HEK293T (cell line): ENCODE results near the gene CAPN6.

Source experiments
- CTCF ChIA-PET: fragments of 350-600 bp; formaldehyde crosslinking; extraction: SDS; loops from one replicate; lab custom pipeline; 2021; ENCODE audit warnings: antibody characterized with exemption, inconsistent platforms; lab: Yijun Ruan, JAX
- POLR2A ChIA-PET: fragments of 350-600 bp; formaldehyde crosslinking; extraction: SDS; loops from one replicate; lab custom pipeline; 2020; ENCODE audit warnings: antibody characterized with exemption, inconsistent platforms; lab: Yijun Ruan, JAX
- DNase-seq: peaks from one replicate; pipeline ENCODE4 v3.0.0; 2012; ENCODE audit warnings: mixed read lengths; ENCODE audit errors: extremely low spot score
- ARNT ChIP-seq: fragments of 450-650 bp; IDR thresholded peaks from 2 replicates; pipeline ENCODE4 v1.6.1; 2017; ENCODE audit warnings: mild to moderate bottlenecking
- BHLHE40 ChIP-seq: fragments of 450-650 bp; IDR thresholded peaks from 2 replicates; pipeline ENCODE4 v1.6.1; 2016; ENCODE audit warnings: mild to moderate bottlenecking, moderate library complexity, borderline replicate concordance
- CTBP1 ChIP-seq: fragments of 450-650 bp; IDR thresholded peaks from 2 replicates; pipeline ENCODE4 v1.6.1; 2016; ENCODE audit warnings: borderline replicate concordance
- ELF4 ChIP-seq: fragments of 450-650 bp; IDR thresholded peaks from 2 replicates; pipeline ENCODE4 v1.6.1; 2017; ENCODE audit warnings: antibody characterized with exemption
- FOXA1 ChIP-seq: fragments of 450-650 bp; IDR thresholded peaks from 2 replicates; pipeline ENCODE4 v1.6.1; 2016; ENCODE audit warnings: mild to moderate bottlenecking
- FOXK2 ChIP-seq: fragments of 450-650 bp; IDR thresholded peaks from 2 replicates; pipeline ENCODE4 v1.6.1; 2016; ENCODE audit warnings: mild to moderate bottlenecking
- FOXM1 ChIP-seq: fragments of 450-650 bp; IDR thresholded peaks from 2 replicates; pipeline ENCODE4 v1.6.1; 2017; ENCODE audit warnings: mild to moderate bottlenecking, borderline replicate concordance
- HDGF ChIP-seq: fragments of 450-650 bp; IDR thresholded peaks from 2 replicates; pipeline ENCODE4 v1.6.1; 2017; ENCODE audit warnings: antibody characterized with exemption, borderline replicate concordance
- L3MBTL2 ChIP-seq: fragments of 450-650 bp; conservative IDR thresholded peaks from 2 replicates; pipeline ENCODE4 v1.6.1; 2016; ENCODE audit warnings: mild to moderate bottlenecking
- LEF1 ChIP-seq: fragments of 450-650 bp; IDR thresholded peaks from 2 replicates; pipeline ENCODE4 v1.6.1; 2017; ENCODE audit warnings: mild to moderate bottlenecking, borderline replicate concordance
- NFRKB ChIP-seq: fragments of 450-650 bp; IDR thresholded peaks from 2 replicates; pipeline ENCODE4 v1.6.1; 2016; ENCODE audit warnings: mild to moderate bottlenecking, moderate library complexity
- PKNOX1 ChIP-seq: fragments of 450-650 bp; IDR thresholded peaks from 2 replicates; pipeline ENCODE4 v1.6.1; 2016
- SP1 ChIP-seq: fragments of 450-650 bp; IDR thresholded peaks from 2 replicates; pipeline ENCODE4 v1.6.1; 2017
- SUZ12 ChIP-seq: fragments of 450-650 bp; IDR thresholded peaks from 2 replicates; pipeline ENCODE4 v1.6.1; 2016; ENCODE audit warnings: mild to moderate bottlenecking
- TARDBP ChIP-seq: fragments of 450-650 bp; IDR thresholded peaks from 2 replicates; pipeline ENCODE4 v1.6.1; 2016
- ZNF384 ChIP-seq: fragments of 450-650 bp; IDR thresholded peaks from 2 replicates; pipeline ENCODE4 v1.6.1; 2016

CAPN6 gene

GRCh38 chrX:111288841-111289240, 18.6 kb upstream of the CAPN6 start:
- DNase-seq = no peak
- TF ChIP-seq CTBP1 (no peak), LEF1 (no peak), ARNT (no peak), PKNOX1 (no peak), HDGF (no peak), FOXA1 (no peak), TARDBP (no peak), SP1 (no peak), ELF4 (no peak)
- POLR2A ChIA-PET = no interaction called here
- CTCF ChIA-PET = no interaction called here

- no peak for TF ChIP-seq PKNOX1
- no peak for TF ChIP-seq L3MBTL2
- no peak for TF ChIP-seq SP1
- no peak for TF ChIP-seq NFRKB
- TF ChIP-seq LEF1 = no peak
- TF ChIP-seq ARNT = no peak
- TF ChIP-seq CTBP1 = no peak
- no peak for TF ChIP-seq FOXM1
- TF ChIP-seq ZNF384 = no peak
- no peak for TF ChIP-seq SUZ12
- TF ChIP-seq FOXA1 = no peak
- no peak for TF ChIP-seq FOXK2
- TF ChIP-seq TARDBP = no peak
- TF ChIP-seq ELF4 = no peak
- no peak for TF ChIP-seq HDGF
- TF ChIP-seq BHLHE40 = no peak
- POLR2A ChIA-PET = no interaction called here
- DNase-seq = no peak
- CTCF ChIA-PET = interaction anchor here (0.7 kb wide), 1 partner anchor 594 kb away, joined by 3 read pairs; no protein-coding TSS in a partner anchor
Measured at GRCh38 chrX:111284631-111285293, 14.5 kb upstream of the CAPN6 start.

- POLR2A ChIA-PET = no interaction called here
- CTCF ChIA-PET = no interaction called here
- TF ChIP-seq SUZ12 (no peak), FOXK2 (no peak), PKNOX1 (no peak), FOXM1 (no peak), SP1 (no peak), HDGF (no peak), LEF1 (no peak), TARDBP (no peak), ELF4 (no peak)
- no peak for DNase-seq
Measured at GRCh38 chrX:111283446-111283845, 13.2 kb upstream of the CAPN6 start.

- TF ChIP-seq NFRKB (no peak), ELF4 (no peak), BHLHE40 (no peak), FOXM1 (no peak), PKNOX1 (no peak), HDGF (no peak), L3MBTL2 (no peak)
- ChIA-PET CTCF (no interaction called here), POLR2A (no interaction called here)
- no peak for DNase-seq
Measured at GRCh38 chrX:111282991-111283390, 12.7 kb upstream of the CAPN6 start.

- ChIA-PET POLR2A (no interaction called here), CTCF (no interaction called here)
- DNase-seq = no peak
- no peak for TF ChIP-seq TARDBP
- no peak for TF ChIP-seq PKNOX1
- TF ChIP-seq SP1 = no peak
- no peak for TF ChIP-seq SUZ12
- no peak for TF ChIP-seq ARNT
- no peak for TF ChIP-seq NFRKB
- no peak for TF ChIP-seq BHLHE40
- no peak for TF ChIP-seq FOXA1
Measured at GRCh38 chrX:111282139-111282538, 11.9 kb upstream of the CAPN6 start.

- no peak for DNase-seq
- TF ChIP-seq ZNF384 (no peak), FOXK2 (no peak), ELF4 (no peak), SP1 (no peak), LEF1 (no peak), FOXM1 (no peak), FOXA1 (no peak), NFRKB (no peak), L3MBTL2 (no peak), SUZ12 (no peak), PKNOX1 (no peak)
- POLR2A ChIA-PET = no interaction called here
- CTCF ChIA-PET = no interaction called here
Measured at GRCh38 chrX:111268506-111268905, 1.8 kb downstream of the CAPN6 start.
